NCI-H774 (cell line): ENCODE results near the gene ADGRG2.
"Not testable (repeated sequence)": the region's sequence is repeated elsewhere in the genome, so short reads cannot be mapped to it uniquely, and the experiment has no call there.

Experiments
- DNase-seq: peaks from one replicate; lab custom pipeline; 2025; lab: John Stamatoyannopoulos, UW

The ADGRG2 gene

GRCh38 chrX:19005909-19006308, 116.4 kb downstream of the ADGRG2 start:
- DNase-seq = no peak

DNA sequence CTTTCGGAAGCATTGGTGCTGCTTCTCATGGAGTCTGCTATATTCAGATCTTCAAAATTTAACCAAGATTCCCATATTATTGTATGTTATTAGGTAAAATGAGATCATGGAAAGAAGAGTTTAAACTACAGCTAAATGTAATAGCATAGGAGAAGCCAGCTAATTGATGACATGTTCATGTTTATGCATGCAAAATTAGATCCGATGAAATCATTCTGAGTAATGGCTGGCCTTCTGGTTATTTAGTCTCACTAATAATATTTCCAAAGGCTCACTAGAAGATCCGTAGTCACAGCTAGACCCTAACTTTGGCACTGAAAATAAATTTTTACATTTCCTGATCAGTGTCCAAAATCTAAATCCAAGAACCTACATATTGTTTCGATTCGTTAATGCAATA, 118.5 kb downstream of the ADGRG2 start:
- no peak for DNase-seq

DNA sequence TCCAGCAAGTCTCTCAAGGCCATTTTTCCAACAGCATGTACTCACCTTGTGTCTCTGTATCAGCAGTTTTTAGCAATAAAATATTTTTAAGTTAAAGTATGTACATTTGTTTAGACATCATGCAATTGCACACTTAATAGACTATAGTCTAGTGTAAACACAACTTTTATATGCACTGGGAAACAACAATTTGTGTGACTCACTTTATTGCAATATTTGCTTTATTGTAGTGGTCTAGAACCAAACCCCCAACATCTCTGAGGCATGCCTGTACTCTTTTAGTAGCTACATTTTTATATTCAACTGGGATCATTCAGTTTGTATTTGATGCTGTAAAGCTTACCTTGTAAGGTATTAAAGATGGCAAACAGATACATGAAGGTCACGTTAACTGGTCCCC, 123.6 kb downstream of the ADGRG2 start:
- no peak for DNase-seq

DNA sequence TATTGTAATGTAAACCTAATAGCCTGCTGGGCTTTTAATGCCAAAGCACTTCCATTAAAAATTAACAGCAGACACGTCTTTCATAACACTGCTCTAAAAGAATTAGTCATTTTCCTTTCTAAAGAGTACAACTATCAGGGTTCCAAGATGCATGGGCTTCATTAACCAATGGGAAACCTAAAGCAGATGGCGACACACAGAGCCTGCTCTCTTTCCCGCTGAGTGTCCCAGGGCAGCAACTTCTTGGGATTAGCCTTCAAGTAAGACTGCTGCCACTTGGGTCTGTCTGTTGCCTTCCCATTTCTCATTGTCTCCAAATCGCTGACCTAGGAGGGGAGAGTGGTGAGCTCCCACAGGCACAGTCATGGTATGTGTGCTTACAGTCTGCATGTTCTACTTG, 124.4 kb downstream of the ADGRG2 start:
- no peak for DNase-seq

GRCh38 chrX:18996536-18996935, 125.7 kb downstream of the ADGRG2 start:
- DNase-seq = no peak

DNA sequence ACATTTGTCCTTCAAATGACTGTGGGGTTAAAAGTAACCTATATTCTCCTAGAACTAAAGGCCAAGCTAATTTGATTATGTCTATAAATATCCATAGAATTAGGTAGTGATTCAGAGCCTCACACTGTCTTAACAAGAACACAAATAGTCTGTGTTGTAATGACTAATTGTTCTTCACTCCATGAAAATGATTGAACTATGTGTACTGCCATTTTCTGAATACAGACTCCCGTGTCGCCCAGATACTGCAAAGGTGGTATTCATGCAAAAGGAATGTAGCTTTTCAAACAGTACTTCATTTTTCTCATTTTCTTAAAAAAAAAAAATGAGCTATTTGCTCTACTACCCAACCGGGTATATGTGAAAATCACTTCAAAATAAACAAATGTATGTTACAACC, 127.0 kb downstream of the ADGRG2 start:
- no peak for DNase-seq

DNA sequence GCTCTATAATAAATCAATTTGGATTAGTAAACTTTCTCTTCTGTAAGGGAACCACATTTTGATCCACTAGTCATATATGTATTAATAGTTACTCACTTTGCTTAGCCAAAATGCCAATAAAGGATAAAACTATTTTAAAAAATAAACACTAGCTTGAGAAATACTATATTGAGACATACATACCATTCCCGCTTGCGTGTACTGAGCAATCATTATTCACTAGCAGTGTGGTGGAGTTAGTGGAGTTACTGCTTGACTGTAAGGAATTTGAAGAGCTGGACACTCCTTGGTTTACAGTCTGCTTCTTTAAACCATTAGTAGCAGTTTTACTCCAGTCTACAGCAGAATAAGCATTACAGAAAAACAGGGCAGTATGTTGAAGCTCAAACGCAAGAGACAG, 127.6 kb downstream of the ADGRG2 start:
- DNase-seq = no peak

GRCh38 chrX:18992829-18993228, 129.4 kb downstream of the ADGRG2 start:
- DNase-seq = no peak

DNA sequence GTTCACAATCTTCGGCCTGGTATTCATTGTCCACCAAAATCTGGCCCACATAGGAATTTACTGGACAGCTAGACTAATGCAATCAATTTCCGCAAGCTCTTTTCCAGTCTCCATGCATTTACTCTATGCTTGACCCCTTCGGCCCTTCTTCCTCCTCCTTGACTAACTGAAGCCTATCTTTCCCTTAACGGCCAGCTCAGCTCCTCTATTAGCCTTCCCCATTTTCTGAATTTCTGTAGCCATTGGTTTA, 137.2 kb downstream of the ADGRG2 start:
- no peak for DNase-seq

GRCh38 chrX:18984381-18985185, 137.7 kb downstream of the ADGRG2 start:
- peak; percentile 77 for DNase-seq

DNA sequence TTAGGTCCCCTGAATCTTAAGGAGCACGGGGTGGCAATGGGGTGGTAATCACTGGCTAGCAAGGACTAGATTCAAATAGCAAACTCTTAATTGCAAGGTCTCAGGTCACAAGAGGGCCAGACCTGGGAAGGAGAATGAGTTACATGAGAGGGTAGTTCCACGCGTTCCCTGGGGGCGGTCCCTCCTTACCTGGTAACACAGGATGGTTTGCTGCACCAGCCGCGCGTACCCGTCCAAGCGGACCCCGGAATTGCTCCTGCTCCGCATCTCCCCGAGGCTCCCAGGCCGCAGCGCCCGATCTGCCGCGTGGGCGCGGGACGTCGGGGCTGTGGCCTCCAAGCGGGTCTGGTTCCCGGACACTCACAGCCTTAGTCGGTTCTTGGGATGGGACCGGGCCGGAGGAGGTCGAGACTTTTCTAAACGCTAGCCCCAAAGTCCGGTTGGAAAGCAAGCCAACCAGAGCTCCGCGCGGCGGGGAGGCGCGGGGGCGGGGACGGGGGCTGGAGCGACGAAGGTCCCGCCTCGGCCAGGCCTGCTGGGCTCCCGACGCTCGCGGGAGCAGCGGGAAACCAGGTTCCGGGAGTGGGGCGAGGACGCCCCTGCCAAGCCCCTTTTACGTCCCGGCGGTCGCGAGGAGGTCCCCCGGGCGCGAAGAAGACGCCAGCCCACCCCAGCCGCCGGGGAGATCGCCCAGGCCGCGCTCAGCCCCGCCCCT, 138.4 kb downstream of the ADGRG2 start, which contains the start of gene PHKA2:
Gene PHKA2 (minus strand): TSS at position 449 of the 715 bp plus-strand sequence. CDS start 182 bp downstream, at position 267.
- DNase-seq = peak; percentile 47

DNA sequence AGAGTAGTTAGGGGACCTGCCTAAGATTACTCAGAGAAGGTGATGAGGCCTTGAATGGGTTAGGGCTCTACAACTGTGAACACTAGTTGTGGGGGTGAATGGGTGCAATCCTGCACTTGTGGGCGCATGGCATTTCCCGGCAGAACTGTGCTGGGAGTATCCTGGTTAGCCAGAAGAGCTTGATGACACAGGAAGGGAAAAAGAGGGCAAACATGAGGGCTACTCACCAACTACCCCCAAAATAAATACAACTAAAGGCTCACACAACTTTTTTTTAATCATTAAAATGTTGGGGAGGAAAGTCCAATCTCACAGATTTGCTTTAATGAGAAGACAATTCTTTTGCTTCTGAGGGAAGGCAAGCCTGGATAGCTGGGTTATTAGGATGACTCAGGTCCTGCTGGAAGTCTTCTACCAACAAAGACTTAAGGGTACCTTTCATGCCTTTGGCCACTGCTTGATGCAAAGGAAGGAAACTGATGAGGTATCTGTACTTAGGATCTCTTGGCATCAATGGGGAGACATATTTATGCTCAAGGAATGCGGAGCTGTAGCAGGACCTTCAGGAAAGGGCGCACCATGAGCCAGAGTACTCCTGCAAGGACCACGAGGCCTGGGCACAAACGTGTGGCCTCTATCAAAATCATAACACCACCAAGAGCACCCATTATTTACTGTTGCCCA, 141.0 kb downstream of the ADGRG2 start:
- DNase-seq = no peak

- DNase-seq = not testable (repeated sequence)
These were observed 142.0 kb downstream of the ADGRG2 start for GRCh38 chrX:18980262-18980661.

DNA sequence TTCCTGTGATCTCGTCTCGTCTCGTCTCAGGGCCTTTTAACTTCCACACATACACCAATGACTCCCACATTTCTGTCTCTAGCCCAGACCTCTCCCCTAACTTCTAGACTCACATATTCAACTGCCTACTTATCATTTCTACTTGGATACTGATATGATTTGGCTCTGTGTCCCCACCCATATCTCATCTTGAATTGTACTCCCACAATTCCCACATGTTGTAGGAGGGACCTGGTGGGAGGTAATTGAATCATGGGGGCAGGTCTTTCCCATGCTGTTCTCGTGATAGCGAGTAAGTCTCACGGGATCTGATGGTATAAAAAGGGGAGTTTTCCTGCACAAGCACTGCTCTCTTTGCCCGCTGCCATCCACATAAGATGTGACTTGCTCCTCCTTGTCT, 147.3 kb downstream of the ADGRG2 start:
- DNase-seq = no peak

DNA sequence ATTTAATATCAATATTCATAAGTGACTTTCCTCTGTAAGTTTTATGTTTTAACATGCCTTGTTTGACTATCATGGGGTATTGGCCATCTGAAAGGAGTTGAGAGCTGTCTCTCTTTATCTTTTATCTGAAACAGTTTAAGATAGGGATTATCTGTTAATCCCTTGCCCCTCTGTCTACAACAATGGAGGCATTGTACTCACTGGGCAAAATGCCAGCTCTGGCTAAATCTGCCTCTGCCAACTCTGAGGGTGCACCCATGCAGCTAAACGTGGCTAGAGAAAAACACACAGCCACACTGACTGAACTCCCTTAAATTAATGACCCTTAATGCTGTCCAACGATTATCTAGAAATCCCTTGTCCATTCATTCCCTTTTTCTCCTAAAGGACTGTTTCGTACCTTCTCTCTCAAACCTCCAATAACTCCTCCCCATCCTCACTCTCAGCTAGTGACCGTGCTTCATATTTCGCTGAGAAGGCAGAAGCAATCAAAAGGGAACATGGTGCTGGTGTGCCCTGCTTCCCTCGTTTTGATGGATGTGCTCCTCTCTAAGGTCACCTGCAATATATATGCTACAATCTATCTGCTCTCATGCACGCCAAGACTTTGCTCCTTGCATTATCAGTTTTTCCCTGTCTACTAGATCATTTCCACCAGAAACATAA, 148.6 kb downstream of the ADGRG2 start:
- no peak for DNase-seq

- DNase-seq = no peak
These were observed 150.8 kb downstream of the ADGRG2 start for GRCh38 chrX:18971506-18971905.

GRCh38 chrX:18970465-18970864, 151.8 kb downstream of the ADGRG2 start:
- no peak for DNase-seq

DNA sequence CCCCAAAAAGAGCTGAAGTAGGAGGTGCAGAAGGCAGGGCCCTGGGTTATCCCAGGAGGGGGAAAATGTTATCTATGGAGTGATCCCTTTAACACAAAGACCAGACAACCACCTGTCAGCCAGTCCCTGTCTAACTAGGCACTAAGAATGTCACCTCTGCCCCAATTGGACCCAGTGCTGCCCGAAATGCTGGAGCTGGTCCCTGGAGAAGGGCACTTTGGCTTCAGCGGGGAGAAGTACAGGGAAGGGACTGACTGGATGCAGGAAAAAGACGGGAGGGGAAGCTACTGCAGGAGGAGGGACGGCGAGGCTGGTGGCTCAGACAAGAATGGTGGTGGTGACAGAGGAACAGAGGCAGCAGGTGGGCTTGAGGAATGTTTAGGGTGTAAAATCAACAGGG, 155.6 kb downstream of the ADGRG2 start:
- DNase-seq = no peak

DNA sequence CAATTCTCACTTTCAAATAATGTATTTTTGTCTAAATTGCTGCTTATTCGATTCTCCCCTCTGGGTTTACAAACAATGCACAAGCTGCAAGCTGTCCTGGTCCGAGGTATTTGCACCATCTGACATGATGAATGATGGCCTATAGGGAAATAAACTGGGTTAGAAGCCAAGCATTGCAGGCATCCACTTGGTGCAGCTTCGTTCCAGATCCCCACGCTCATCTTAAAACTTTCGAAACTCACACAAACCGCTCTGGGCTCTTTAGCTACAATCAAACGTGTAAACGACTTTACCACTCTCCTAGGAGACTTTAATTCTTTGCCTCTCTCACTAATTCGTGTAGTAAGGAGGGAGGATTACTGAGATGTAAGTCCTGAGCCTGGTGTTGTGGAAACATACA, 157.4 kb downstream of the ADGRG2 start:
- no peak for DNase-seq

DNA sequence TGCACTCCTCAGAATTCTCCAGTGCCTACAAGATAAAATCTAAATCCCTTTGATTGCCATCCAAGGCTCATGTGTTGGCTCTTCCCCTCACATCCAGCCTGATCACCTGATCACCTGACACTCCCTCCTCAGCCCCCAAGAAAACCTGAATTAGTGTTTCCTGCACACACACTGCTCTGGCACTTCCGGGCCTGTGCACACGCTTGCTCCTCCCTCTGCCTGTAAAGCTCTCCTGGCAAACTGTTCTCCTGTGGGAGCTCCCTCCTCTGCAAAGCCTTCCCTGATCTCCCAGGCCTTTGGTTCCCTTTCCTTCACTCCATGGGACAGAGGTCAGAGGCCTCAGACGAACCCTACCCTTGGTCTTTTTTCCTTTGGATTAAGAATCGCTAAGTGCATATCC, 158.2 kb downstream of the ADGRG2 start:
- DNase-seq = no peak

- DNase-seq = no peak
These were observed 159.9 kb downstream of the ADGRG2 start for GRCh38 chrX:18962329-18962728.

DNA sequence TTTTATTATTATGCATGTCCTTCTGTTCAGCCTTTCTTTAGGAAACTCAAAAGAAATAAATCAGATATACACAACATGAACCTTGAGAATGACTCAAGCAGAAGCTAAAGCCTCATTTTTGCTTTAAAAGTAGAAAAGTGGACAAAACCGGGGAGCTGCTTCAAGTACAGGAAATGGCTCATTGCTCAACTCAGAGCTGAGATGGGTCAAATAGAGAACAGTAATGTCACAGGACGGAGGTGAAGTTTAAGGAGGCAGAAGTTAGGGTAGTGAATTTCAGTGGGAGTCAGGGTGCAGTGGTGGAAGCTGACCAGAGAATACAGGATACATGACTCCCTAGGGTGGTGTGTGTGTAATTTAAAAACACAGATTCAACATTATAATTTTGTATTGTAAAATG, 160.6 kb downstream of the ADGRG2 start:
- no peak for DNase-seq
